Measurements from ENCODE around the gene DNAJC19. TPM values are rescaled to one million over a fixed set of nuclear protein-coding genes. Genes with fewer than 3 reads are reported as not detected.

Gene DNAJC19
- total RNA-seq (10 to 100 TPM; 35.6 to 37.8 TPM), polyA plus RNA-seq (10 to 100 TPM; 26.4 to 51.7 TPM)
- long read RNA-seq, donor 1, transcript DNAJC19-202 (5 exons, 1,239 nt), result minor isoform, 14 of 85 reads
- long read RNA-seq, donor 1, transcript DNAJC19-201 (6 exons, 1,454 nt), result major isoform, 48 of 85 reads
- long read RNA-seq, donor 1, transcript DNAJC19-206 (3 exons, 1,133 nt), result minor isoform, 13 of 85 reads
- long read RNA-seq, donor 1, transcript DNAJC19-208 (6 exons, 828 nt), result minor isoform, 6 of 85 reads
- long read RNA-seq, donor 1, partial matches to known transcripts, result 0 of 85 reads
- long read RNA-seq, donor 1, other reads (novel, unspliced or antisense), result 0 of 85 reads
- long read RNA-seq, donor 2, transcript DNAJC19-201 (6 exons, 1,454 nt), result major isoform, 24 of 32 reads
- long read RNA-seq, donor 2, partial matches to known transcripts, result 0 of 32 reads
- long read RNA-seq, donor 2, other reads (novel, unspliced or antisense), result 0 of 32 reads
- long read RNA-seq, donor 3, transcript DNAJC19-202 (5 exons, 1,239 nt), result minor isoform, 8 of 45 reads
- long read RNA-seq, donor 3, transcript DNAJC19-201 (6 exons, 1,454 nt), result major isoform, 33 of 45 reads
- long read RNA-seq, donor 3, partial matches to known transcripts, result 0 of 45 reads
- long read RNA-seq, donor 3, other reads (novel, unspliced or antisense), result 0 of 45 reads
- long read RNA-seq, donor 4, transcript DNAJC19-201 (6 exons, 1,454 nt), result major isoform, 28 of 43 reads
- long read RNA-seq, donor 4, transcript DNAJC19-202 (5 exons, 1,239 nt), result minor isoform, 6 of 43 reads
- long read RNA-seq, donor 4, partial matches to known transcripts, result 5 of 43 reads
- long read RNA-seq, donor 4, other reads (novel, unspliced or antisense), result 0 of 43 reads
- long read RNA-seq, donor 5, transcript DNAJC19-202 (5 exons, 1,239 nt), result minor isoform, 13 of 71 reads
- long read RNA-seq, donor 5, transcript DNAJC19-201 (6 exons, 1,454 nt), result major isoform, 47 of 71 reads
- long read RNA-seq, donor 5, partial matches to known transcripts, result 0 of 71 reads
- long read RNA-seq, donor 5, other reads (novel, unspliced or antisense), result 0 of 71 reads

DNA sequence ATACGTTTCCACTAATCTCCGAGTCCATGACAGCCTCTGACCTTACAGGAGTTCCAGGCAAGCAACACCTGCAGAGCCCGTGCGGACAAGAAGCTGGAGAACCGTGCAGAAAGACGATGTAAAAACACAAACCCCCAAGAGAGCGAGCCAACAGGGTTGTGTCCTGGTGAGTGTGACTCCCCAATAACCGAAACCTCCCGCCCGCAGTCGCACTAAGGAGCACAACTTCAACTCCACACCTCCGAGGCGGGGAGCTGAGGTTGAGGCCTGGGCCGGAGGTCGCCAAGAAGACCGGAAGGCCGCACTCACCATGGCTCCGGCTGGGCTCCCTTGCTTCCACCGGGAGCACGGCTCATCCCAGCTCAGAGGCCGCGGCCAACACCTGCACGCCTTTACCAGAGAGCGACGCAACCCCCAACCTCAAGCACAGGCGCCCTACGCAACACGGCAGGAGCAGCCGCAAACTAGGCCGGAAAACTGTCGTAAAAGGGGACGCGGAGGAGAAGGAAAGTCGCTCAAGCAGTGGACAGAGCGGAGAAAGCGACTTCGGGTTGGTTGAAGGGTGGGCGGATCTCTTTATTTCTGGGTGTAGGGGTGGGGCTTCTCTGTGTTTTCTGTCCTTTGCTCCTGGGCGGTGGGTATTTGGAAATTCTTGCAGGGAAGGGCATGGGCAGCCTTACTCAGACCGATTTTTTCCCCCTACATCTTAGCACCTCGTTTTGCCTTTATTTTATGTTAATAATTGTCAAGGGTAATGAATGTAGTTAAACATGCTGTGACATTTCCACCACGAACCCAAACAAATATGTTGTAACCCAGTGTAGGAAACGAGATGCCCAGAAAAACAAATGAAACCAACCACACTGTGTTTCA is at the start of gene DNAJC19:
TSS of gene DNAJC19 (minus strand) at position 446 of the 873 bp plus-strand sequence. CDS start at position 312, 134 bp downstream.
- WGBS, 2 donors, result 0% methylated on average over 43 of the region's 43 CpGs
- peaks cover 0 to 4% (median 0%) of the 10 kb centered on the region in 3 donors for H3K27me3 ChIP-seq (ENCODE audit: control insufficient read depth in 3 of 3, insufficient read depth in 3 of 3, low read length in 2 of 3)
- TF ChIP-seq, protein P1, sequence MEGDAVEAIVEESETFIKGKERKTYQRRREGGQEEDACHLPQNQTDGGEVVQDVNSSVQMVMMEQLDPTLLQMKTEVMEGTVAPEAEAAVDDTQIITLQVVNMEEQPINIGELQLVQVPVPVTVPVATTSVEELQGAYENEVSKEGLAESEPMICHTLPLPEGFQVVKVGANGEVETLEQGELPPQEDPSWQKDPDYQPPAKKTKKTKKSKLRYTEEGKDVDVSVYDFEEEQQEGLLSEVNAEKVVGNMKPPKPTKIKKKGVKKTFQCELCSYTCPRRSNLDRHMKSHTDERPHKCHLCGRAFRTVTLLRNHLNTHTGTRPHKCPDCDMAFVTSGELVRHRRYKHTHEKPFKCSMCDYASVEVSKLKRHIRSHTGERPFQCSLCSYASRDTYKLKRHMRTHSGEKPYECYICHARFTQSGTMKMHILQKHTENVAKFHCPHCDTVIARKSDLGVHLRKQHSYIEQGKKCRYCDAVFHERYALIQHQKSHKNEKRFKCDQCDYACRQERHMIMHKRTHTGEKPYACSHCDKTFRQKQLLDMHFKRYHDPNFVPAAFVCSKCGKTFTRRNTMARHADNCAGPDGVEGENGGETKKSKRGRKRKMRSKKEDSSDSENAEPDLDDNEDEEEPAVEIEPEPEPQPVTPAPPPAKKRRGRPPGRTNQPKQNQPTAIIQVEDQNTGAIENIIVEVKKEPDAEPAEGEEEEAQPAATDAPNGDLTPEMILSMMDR (IDR thresholded peaks at IDR 0.05; ENCODE audit: control extremely low read depth, extremely low read depth), result no peak
- peaks cover 0 to 15% (median 2%) of the 10 kb centered on the region in 5 donors for H3K4me1 ChIP-seq (ENCODE audit: control insufficient read depth in 5 of 5, insufficient read depth in 5 of 5, low read length in 5 of 5)
- ATAC-seq (ENCODE audit: insufficient read depth, low FRiP score) (peak; percentile 98), DNase-seq (peak; percentile 94 to 98 (median 97))
- peak within 1 kb of the TSS; percentile 67 for H3K4me3 ChIP-seq
- peak within 1 kb of the TSS; percentile 88 to 91 for H3K27ac ChIP-seq (ENCODE audit: low read depth in 1 of 2, low read length in 1 of 2)
- H3K9ac ChIP-seq (ENCODE audit: insufficient read depth in 1 of 2, low read length in 2 of 2), result peak within 1 kb of the TSS; percentile 74 to 94
- H3K9me3 ChIP-seq (ENCODE audit: control insufficient read depth in 4 of 4, insufficient read depth in 3 of 4, low read length in 3 of 4), result no peaks in the 10 kb centered on the region
- H3K36me3 ChIP-seq (ENCODE audit: control insufficient read depth in 4 of 4, insufficient read depth in 4 of 4, low read length in 4 of 4), result peaks cover 0 to 19% (median 8%) of the 10 kb centered on the region in 4 donors

DNA sequence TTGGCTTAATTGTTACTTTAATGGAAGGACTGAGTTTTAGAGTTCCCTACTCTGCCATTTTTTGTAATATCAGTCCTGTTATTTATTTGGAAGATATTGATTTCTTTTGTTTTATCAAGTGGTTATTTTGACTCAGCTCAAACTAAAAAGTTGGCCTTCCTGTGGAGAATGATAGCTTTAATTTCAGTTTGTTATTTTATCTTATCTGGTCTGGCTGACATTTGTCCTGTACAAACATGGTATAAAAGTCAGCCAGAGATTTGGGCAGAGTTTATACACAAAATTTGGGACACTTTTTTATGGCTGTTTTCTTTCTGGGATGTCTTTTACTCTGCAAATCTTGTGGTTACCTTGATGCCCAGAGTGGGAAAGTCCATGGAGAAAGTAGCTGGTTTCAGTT is 41.4 kb upstream of the DNAJC19 start:
- H3K9me3 ChIP-seq (ENCODE audit: control insufficient read depth in 4 of 4, insufficient read depth in 3 of 4, low read length in 3 of 4), result no peaks in the 10 kb centered on the region
- no peak overlapping the region for H3K4me3 ChIP-seq
- H3K9ac ChIP-seq (ENCODE audit: insufficient read depth in 1 of 2, low read length in 2 of 2), result no peak overlapping the region
- TF ChIP-seq, protein P1 (IDR thresholded peaks at IDR 0.05; ENCODE audit: control extremely low read depth, extremely low read depth), result no peak
- ATAC-seq (ENCODE audit: insufficient read depth, low FRiP score), result no peak
- no peaks in the 10 kb centered on the region for H3K27me3 ChIP-seq (ENCODE audit: control insufficient read depth in 3 of 3, insufficient read depth in 3 of 3, low read length in 2 of 3)
- DNase-seq, result no peak
- H3K4me1 ChIP-seq (ENCODE audit: control insufficient read depth in 5 of 5, insufficient read depth in 5 of 5, low read length in 5 of 5), result no peaks in the 10 kb centered on the region
- no peak overlapping the region for H3K27ac ChIP-seq (ENCODE audit: low read depth in 1 of 2, low read length in 1 of 2)
- H3K36me3 ChIP-seq (ENCODE audit: control insufficient read depth in 4 of 4, insufficient read depth in 4 of 4, low read length in 4 of 4), result no peaks in the 10 kb centered on the region

DNA sequence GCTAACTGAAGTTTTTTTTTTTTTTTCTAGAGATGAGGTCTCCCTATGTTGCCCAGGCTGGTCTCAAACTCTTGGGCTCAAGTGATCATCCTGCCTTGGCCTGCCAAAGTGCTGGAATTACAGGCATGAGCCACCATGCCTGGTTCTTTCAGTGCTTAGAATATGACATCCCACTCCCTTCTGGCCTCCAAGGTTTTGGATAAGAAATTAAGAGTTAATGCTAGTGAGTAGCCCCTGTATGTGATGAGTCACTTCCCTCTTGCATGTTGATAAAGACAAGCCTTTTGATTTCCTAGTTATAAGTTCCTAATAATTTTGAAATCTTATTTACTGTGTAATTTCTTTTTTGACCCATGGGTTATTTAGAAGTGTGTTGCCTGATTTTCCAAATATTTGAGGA is 35.7 kb upstream of the DNAJC19 start:
- ATAC-seq (ENCODE audit: insufficient read depth, low FRiP score), result no peak
- H3K9ac ChIP-seq (ENCODE audit: insufficient read depth in 1 of 2, low read length in 2 of 2), result no peak overlapping the region
- H3K27ac ChIP-seq (ENCODE audit: low read depth in 1 of 2, low read length in 1 of 2), result no peak overlapping the region
- TF ChIP-seq, protein P1 (IDR thresholded peaks at IDR 0.05; ENCODE audit: control extremely low read depth, extremely low read depth), result no peak
- H3K27me3 ChIP-seq (ENCODE audit: control insufficient read depth in 3 of 3, insufficient read depth in 3 of 3, low read length in 2 of 3), result no peaks in the 10 kb centered on the region
- no peaks in the 10 kb centered on the region for H3K36me3 ChIP-seq (ENCODE audit: control insufficient read depth in 4 of 4, insufficient read depth in 4 of 4, low read length in 4 of 4)
- no peaks in the 10 kb centered on the region for H3K9me3 ChIP-seq (ENCODE audit: control insufficient read depth in 4 of 4, insufficient read depth in 3 of 4, low read length in 3 of 4)
- no peaks in the 10 kb centered on the region for H3K4me1 ChIP-seq (ENCODE audit: control insufficient read depth in 5 of 5, insufficient read depth in 5 of 5, low read length in 5 of 5)
- no peak overlapping the region for H3K4me3 ChIP-seq
- no peak for DNase-seq

All from lung (tissue), 16 donors.